ENCODE results near the gene ARHGAP10.
"Not testable (repeated sequence)": the region's sequence is repeated elsewhere in the genome, so short reads cannot be mapped to it uniquely, and the experiment has no call there.

Gene ARHGAP10

DNA sequence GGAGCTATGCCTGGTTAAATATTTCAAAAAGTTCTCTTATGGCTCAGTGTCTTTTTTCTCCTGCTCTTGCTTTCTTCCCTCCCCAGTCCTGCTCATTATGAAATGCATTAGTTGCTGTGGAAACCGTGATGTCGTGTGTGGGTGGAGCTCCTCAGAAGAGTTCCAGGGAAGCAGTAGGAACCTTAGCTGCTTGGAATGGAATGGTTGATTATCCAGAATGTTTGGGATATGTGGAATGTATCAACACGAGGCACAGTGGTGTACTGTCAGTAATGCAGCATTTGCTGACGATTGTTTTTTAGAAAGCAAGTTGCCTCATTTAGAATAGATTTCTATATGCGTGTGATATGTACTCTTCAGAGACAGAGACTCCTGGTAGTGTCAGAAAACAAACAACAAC, 333.2 kb downstream of the ARHGAP10 start:
- no peak for DNase-seq (ENCODE audit: low read depth)

DNA sequence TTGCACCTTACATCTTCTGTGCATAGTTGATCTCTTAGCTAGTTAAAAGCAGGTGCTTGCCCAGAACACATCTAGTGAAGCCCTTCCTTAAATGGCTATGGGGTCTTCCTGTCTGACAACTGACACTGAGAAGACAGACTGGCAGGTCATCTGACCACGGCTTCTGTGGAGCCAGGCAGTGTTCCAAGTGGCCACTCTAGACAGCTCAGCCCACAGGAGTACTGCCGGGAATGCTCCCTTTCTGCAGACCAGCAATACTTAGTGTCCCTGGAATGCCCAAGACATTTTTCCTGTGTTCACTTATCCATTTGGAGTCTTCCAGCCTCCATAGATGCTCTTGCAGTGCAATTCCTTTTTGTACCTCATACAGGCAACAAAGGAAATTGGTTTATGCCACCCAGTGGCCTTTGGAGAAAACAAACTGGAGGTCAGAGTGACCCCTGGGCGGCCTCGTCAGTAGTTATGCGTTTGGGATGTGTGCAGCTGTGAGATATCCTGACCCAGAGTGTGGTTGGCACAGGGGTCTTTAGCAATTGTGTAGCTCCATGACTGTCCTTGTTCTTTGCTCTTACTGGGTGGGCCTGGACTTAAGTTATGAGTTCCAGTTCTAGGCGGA, 335.5 kb downstream of the ARHGAP10 start:
- no peak for DNase-seq (ENCODE audit: low read depth)

DNA sequence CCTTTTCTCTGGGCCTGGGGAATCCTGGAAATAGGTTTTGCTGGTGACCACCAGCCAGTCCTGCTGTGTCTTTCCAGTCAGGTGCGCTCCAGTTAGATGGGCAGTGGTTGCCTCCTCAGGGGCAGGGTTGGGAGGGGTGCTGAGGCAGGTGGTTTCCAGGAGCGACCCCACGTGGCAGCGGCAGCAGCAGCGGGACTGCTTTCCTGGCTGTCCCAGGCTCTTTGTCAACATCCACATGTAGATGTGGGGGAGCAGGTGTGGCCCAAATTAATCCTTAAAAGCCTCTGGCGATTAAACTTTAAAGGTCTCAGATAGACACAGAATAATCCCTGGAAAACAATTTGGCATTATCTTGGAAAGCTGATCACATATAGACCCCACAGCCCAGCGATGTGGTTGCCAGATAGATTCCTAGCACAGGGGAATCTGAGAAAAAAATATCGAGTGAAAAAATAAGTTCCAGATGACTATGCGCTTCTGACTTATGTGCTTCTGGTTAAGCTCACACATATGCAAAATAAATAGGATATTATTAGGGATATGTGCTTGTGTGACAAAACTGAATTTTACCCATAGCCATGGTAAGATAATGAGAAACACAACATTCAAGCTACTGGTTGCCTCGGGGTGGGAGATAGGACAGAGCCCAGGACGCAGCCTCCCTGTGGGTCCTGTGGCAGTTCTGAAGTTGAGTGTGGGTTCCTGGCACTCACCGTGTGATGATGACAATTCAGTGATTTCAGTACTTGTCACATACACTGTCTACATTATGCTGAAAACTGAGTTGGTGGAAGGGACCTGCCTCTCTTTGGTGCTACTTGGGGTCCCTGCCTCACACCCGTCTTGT, 336.4 kb downstream of the ARHGAP10 start:
- DNase-seq (ENCODE audit: low read depth), result no peak

DNA sequence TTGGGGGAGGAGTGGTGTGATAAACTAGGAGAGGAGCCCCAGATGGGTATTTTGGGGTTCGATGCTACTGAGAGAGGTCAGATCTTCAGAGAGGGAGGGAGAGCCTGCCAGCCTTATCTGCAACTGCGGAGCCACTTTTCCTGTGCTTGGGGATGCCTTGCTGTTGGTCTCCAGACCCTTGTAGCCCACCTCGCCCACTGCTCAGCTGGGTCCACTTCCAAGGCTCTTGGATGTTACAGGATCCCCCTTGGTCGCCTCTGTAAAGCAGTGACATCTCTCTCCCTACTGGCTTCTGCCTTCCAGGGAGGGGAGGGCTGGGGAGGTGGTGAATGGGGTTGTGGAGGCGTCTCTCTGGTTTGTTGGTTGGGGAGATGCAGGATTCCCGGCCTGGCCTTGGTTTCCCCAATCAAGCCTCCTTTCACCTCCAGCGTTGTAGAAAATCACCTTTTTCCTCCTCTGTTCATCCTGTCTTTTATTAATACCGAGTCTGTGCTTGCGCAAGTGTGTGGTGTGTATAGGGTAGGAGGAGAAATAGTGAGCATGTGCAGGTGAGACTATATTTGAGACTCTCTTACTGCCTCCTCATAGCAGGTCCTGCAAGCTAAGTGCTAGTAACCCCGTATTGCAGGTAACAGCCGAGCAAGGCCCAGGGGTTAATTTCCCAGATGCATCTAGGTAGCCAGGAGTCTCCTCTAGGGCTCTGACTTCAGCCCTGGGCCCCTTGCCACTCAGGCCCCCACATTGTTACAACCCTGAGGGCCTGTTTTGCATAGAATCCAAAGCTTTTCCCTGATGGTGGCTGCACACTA, 337.4 kb downstream of the ARHGAP10 start:
- no peak for DNase-seq (ENCODE audit: low read depth)

DNA sequence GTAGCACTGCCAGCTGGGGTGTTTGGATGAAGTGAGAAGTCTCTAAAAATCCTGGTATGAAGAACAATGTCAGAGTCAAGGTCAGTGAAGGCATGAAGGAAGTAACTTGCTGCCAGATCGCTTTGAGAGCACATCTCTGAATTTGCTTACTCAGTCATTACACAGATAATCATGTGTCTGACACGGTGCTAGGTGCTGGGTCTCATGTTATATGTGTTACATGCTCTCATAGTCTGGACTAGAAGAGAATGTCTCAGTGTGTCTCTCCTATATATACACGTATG, 337.9 kb downstream of the ARHGAP10 start:
- DNase-seq (ENCODE audit: low read depth), result no peak

DNA sequence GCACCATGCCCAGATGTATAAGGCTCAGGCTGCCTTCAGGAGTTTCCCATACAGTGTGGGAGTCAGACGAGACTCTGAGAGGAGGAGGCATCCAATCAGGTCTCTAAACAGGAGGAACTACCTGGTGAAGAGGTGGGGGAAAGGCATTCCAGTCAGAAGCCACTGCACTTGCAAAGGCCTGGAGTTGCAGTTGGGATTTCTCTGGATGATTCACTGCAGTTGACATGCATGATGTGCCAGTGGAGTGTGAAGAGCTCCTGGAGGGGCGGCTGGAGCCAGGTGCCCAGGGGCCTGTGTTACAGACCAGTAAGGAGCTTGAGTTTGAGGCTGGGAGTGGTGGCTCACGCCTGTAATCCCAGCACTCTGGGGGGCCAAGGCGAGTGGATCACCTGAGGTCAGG, 339.1 kb downstream of the ARHGAP10 start:
- DNase-seq (ENCODE audit: low read depth), result no peak

DNA sequence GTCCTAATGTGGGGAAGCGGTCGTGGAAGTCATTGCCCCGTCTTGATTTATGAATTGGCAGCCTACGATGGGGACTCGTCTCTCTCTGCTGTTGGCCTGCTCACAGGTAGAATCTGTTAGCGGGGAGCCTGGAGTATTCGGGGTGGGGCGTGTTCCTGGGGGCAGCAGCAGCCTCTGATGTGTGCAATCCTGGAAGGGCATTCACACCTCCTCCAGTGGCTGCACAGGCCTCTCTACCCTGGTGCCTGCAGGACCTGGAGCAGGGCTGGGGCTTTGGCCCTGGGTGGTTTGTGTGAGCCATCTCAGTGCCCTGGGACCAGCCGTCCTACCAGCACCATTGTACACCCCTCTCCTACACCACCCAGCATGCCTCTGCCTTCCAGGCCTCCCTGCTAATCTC, 340.9 kb downstream of the ARHGAP10 start:
- no peak for DNase-seq (ENCODE audit: low read depth)

DNA sequence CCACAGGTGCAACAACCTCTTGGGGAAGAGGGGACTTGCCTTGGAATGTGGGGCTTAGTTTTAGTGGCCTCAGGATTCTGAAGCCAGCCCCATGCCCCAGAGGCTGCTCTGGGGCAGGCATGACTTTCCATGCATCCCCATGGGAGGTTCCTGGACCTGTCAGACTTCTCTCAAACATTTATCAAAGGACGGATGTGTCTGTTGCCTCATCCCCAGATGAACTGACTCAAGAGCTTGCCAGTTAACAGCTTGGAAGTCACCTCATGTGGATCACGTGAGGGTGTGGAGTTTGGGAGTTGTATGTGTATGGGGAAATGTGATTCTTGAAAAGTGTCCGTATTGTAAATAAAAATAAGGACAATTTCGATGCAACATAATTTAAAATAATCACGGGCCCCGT, 341.5 kb downstream of the ARHGAP10 start:
- DNase-seq (ENCODE audit: low read depth), result no peak

DNA sequence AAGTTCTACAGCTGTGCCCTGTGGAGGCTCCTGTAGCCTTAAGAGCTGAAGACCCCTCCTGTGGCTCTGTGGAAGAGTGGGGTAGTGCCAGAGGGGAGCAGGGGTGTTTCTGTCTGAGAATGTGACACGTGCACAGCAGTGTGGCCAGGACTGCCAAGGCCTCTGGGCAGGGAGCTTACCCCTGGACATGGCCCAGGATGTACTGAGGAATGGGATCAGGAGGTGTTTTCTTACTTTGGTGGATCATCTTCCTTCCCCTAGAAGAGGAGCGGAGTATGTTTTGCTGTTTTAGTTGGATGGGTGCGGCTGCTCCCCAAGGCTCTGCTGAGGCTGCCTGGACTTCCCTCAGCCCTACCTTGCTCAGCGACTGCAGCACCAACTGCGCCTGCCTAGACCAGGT, 342.6 kb downstream of the ARHGAP10 start:
- no peak for DNase-seq (ENCODE audit: low read depth)

DNA sequence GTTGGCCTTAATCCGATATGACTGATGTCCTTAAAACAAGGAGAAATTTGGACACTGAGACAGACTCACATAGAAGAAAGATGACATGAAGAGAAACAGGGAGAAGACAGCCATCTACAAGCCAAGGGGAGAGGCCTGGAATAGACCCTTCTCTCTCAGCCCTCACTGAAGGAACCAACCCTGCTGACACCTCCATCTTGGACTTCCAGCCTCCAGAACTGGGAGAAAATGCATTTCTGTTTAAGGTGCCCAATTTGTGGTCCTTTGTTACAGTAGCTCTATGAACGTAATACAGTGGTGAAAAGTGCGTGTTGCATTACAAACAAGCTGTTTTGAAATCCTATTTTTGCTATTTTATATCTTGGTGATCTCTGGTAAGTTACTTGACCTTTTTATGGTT, 343.6 kb downstream of the ARHGAP10 start:
- DNase-seq (ENCODE audit: low read depth), result no peak

DNA sequence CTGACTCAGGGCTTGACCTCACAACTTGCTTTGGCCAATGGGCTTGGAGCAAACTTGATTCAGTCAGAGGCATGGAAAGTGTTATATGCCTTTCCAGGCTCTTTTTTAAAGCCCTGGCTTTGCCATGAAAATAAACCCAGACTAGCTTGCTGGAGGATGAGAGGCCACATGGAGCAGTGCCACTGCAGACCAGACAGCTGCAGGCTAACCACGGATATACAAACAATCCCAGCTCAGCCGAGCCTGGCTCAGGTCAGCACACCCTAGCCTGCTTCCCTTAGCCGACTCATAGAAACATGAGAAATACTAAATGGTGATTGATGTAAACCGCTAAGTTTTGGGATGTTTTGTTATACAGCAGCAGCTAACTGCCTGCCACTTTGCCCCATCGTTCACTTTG, 345.1 kb downstream of the ARHGAP10 start:
- no peak for DNase-seq (ENCODE audit: low read depth)

DNA sequence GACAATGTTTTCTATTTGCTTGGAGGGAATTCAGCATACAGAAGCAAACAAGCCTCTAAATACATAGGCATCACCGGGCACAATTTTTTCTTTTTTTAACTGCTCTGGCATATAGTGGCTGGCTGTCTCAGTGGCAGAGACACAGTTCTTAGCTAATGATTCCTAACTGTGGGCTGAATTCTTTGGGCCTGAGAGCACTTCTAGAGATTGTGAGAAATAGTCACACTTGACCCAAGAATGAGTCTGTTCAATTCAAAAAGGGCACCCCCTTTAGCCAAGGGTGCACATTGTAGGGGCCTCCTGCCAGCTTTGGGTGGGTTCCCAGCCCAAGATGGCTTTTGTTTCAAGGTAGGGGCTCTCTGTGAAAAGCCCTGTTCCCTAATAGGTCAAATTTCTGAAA, 345.7 kb downstream of the ARHGAP10 start:
- DNase-seq (ENCODE audit: low read depth), result no peak

DNA sequence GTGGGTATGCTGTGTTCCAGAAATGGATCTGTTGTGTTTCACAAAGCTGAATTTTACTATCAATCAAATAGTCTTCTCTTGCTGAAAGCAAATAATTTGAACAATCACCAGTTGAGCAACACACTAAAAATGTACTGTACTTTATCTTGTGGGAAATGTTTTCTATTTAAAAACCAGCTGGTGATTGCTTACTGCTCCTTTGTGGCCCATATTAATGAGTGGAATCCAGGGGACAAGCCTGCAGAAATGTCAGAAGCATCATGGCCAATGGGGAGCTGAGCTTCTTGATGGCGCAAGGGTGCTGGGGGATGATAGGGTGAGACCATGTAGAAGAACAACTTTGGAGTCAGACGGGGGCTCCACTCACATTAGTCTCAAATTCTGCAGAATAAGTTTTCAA, 346.2 kb downstream of the ARHGAP10 start:
- DNase-seq (ENCODE audit: low read depth), result no peak

DNA sequence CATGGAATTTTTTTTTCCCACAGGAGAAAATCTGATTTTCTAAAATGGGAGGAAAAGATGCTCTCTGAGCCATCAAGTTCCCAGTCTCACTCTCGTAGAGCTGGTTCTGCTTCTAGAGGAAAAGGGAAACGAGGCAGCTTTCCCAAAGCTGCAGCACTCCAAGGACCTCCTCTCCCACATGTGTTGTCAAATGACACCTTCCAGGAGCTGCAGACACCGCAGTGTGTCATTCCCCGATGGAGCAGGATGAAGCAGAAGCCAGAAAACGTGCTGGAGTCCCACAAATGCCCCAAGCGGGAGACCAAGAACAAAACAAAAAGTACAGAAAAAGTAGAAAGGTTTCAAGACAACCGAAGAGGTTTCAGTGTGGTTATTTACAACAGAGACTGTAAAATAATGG, 348.1 kb downstream of the ARHGAP10 start:
- no peak for DNase-seq (ENCODE audit: low read depth)

DNA sequence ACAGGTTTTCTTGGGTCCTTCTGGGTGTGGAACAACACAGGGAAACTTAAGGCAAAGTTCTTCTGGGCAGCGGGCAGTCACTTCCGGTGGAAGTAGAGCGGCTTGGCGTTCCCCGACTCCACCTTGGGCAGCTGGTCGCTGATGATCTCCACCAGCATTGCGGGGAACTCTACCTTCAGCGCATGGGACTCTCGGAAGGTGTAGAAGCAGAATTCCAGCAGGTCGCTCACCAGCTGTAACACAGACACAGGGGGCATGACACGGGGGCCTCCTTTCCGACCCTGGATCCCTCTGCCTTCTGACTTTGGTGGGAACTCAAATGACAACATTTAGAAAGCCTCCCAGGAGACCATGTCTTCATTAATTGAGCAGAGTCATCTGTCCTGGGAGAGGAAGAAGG, 349.4 kb downstream of the ARHGAP10 start:
- no peak for DNase-seq (ENCODE audit: low read depth)

DNA sequence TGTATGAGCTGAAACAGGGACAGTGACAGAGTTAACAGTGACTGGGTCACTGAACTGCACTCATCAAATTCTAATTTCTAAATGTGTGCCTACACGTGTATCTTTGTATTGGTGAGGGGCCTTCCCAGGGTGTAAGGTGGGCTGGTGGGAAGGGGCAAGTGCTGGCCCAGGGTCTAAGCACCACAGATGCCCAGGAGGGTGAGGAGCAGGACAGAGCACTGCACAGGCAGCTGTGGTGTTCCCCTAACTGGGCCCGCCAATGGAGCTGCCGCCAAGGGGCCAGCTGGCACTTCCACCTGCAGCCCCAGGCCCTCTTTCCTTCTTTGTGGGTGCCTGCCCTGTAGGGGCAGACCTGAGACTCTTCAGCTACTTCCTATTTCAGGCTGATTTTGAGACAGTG, 349.9 kb downstream of the ARHGAP10 start:
- no peak for DNase-seq (ENCODE audit: low read depth)

DNA sequence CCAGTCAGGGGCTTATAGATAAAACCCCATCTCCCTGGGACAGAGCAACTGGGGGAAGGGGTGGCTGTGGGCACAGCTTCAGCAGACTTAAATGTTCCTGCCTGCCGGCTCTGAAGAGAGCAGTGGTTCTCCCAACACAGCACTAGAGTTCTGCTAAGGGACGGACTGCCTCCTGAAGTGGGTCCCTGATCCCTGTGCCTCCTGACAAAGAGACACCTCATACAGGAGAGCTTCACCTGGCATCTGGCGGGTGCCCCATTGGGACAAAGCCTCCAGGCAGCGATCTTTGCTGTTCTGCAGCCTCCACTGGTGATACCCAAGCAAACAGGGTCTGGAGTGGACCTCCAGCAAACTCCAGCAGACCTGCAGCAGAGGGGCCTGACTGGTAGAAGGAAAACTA, 351.2 kb downstream of the ARHGAP10 start:
- DNase-seq (ENCODE audit: low read depth), result not testable (repeated sequence)

DNA sequence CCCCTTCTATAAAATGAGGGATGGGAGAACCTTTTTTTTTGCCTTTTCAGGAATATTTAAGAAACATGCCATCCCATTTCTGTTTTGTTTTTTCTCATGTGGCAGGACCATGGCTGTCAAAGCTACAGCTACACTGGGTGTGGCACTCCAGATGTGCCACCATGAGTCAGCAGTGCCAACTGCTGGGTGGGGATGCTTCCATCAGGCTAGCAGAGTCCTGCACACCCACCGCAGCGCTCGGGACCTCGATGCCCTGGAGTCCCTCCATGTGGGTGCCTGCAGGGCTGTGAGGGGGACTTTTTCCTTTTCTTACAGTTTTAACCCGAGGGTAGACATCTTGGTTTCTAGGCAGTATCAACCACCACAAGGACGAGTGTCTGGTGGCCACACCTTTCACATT, 357.7 kb downstream of the ARHGAP10 start:
- no peak for DNase-seq (ENCODE audit: low read depth)

DNA sequence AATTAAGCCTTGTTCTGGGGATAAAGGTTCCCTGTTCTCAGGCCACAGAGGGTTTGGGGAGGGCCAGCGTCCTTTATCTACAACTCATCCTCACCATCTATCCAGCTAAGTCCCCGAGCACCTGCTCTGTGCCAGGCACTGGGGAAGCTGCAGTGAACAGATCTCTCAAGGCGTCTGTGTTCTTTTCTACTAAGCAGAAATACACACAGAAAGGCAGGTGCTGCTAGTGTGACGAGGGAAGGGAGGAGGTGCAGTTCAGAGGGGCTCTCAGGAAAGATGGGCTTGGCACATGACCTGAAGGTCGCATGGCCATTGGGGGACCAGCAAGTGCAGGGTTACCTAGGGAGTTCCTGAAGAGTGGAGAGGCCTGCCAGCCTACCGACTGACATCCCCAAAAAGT, 358.1 kb downstream of the ARHGAP10 start:
- no peak for DNase-seq (ENCODE audit: low read depth)

DNA sequence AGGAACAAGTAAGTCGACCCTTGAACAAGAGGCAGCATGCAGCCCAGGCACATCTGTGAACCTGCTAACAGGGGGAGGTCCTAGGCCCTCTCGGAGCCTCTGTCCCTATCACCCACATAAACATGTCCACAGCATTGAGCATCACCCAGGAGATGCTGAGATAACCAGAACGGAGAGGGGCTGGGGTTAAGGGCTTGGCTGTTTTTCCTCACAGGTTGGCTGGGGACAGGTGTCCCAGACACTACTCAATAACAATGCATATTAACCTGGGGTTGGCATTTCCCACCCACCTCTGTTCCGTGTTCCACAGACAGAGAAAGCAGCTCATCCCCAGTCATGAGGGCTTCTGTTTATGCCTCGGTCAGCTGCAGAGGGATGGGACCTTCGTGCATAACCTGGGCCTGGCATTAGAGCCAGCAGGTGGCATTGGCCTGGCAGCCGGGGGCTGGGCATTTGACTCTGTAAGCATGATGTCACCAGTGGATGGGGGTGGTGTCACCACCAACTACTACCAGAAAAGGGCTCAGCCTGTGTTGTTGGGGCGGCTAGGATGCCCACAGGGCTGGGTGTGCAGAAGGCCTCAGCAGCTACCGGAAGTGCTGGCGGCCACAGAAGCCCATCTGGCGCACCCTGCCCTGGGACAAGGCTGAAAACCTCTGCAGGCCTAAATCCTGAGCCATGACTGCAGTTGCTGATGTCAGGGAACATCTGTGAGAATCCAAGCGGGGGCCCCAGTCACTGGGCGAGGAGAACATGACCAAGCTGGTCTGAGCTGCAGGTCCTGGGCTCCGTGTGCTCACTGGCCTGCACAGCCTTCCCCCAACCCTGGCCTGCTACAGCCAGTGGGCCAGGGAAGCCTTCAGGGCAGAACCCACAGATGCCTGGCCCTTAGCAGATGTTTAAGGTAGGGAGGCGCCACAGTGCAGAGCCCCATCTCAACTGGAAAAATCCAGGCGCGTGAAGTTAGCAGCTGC, 358.9 kb downstream of the ARHGAP10 start:
- no peak for DNase-seq (ENCODE audit: low read depth)

DNA sequence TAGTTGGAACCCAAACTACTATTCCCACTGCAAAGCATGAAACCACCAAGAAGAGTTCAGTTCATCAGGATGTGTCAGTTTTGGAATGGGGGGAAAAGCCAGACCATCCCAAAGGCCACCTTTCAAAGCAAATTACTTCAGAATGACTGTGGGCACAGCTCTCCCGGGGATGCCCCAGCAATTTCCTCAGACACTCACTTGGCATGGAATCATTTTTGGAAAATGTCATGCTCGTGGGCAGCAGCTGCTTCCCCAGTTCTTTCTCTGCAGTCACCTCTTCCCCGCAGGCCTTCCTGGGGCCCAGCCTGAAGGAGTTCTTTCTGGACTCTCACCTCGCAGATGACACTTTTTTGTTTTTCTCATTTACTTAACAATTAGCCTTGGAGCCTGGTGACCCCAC, 360.0 kb downstream of the ARHGAP10 start:
- no peak for DNase-seq (ENCODE audit: low read depth)

All from CMK (cell line).